H9 (cell line): ENCODE measurements around the gene S100A7. TPM values are rescaled to one million over a fixed set of nuclear protein-coding genes. Genes with fewer than 3 reads are reported as not detected.

Experiments used
- DNase-seq: peaks from one replicate; pipeline ENCODE4 v3.0.0-alpha.2; 2017
- H2AFZ ChIP-seq: one replicate; pipeline ENCODE4 v1.6.1; 2013; ENCODE audit warnings: mild to moderate bottlenecking, low read length, control low read depth, moderate library complexity
- H2AK5ac ChIP-seq: 2 replicates; pipeline ENCODE4 v1.6.1; 2013; ENCODE audit warnings: low read length, control low read depth, mixed read lengths; ENCODE audit not compliant: insufficient read length
- H2BK120ac ChIP-seq: one replicate; pipeline ENCODE4 v1.6.1; 2013; ENCODE audit warnings: low read depth, mild to moderate bottlenecking, low read length, control low read depth, inconsistent platforms; ENCODE audit not compliant: poor library complexity, severe bottlenecking
- H2BK12ac ChIP-seq: 2 replicates; pipeline ENCODE4 v1.6.1; 2013; ENCODE audit warnings: low read length, control low read depth, mixed read lengths, low read depth; ENCODE audit not compliant: insufficient read length
- H2BK15ac ChIP-seq: 2 replicates; pipeline ENCODE4 v1.6.1; 2013; ENCODE audit warnings: low read depth, low read length, control low read depth
- H2BK20ac ChIP-seq: one replicate; pipeline ENCODE4 v1.6.1; 2013; ENCODE audit warnings: low read depth, mild to moderate bottlenecking, low read length, control low read depth, inconsistent platforms; ENCODE audit not compliant: poor library complexity, severe bottlenecking
- H2BK5ac ChIP-seq: 2 replicates; pipeline ENCODE4 v1.6.1; 2013; ENCODE audit warnings: low read length, control low read depth, mixed read lengths; ENCODE audit not compliant: insufficient read length
- H3K14ac ChIP-seq: 2 replicates; pipeline ENCODE4 v1.6.1; 2013; ENCODE audit warnings: low read length, control low read depth; ENCODE audit not compliant: insufficient read depth
- H3K18ac ChIP-seq: 2 replicates; pipeline ENCODE4 v1.6.1; 2013; ENCODE audit warnings: low read depth, mild to moderate bottlenecking, mixed read lengths, low read length, control low read depth; ENCODE audit not compliant: insufficient read length
- H3K23ac ChIP-seq: 2 replicates; pipeline ENCODE4 v1.6.1; 2013; ENCODE audit warnings: low read length, control low read depth, mixed read lengths, low read depth; ENCODE audit not compliant: insufficient read length
- H3K23me2 ChIP-seq: 2 replicates; pipeline ENCODE4 v1.6.1; 2013; ENCODE audit warnings: low read depth, mild to moderate bottlenecking, mixed read lengths, low read length, control low read depth; ENCODE audit not compliant: insufficient read length, poor library complexity, severe bottlenecking
- H3K27ac ChIP-seq: 2 replicates; pipeline ENCODE4 v1.5.1; 2013; ENCODE audit warnings: low read length, control low read depth, mixed read lengths, low read depth; ENCODE audit not compliant: insufficient read length
- H3K27me3 ChIP-seq: 2 replicates; pipeline ENCODE4 v1.6.1; 2013; ENCODE audit warnings: low read length, control low read depth, inconsistent platforms; ENCODE audit not compliant: insufficient read depth
- H3K4ac ChIP-seq: 2 replicates; pipeline ENCODE4 v1.6.1; 2013; ENCODE audit warnings: low read depth, mild to moderate bottlenecking, control low read depth, inconsistent platforms, low read length, moderate library complexity
- H3K4me1 ChIP-seq: 2 replicates; pipeline ENCODE4 v1.6.1; 2013; ENCODE audit warnings: low read length, control low read depth, inconsistent platforms; ENCODE audit not compliant: insufficient read depth
- H3K4me2 ChIP-seq: 2 replicates; pipeline ENCODE4 v1.6.1; 2013; ENCODE audit warnings: low read length, control low read depth, mixed read lengths; ENCODE audit not compliant: insufficient read length, insufficient read depth
- H3K56ac ChIP-seq: 2 replicates; pipeline ENCODE4 v1.6.1; 2013; ENCODE audit warnings: low read depth, mild to moderate bottlenecking, mixed read lengths, low read length, control low read depth; ENCODE audit not compliant: insufficient read length
- H3K79me1 ChIP-seq: 2 replicates; pipeline ENCODE4 v1.6.1; 2013; ENCODE audit warnings: low read depth, mild to moderate bottlenecking, moderate library complexity, low read length, control low read depth, inconsistent platforms; ENCODE audit not compliant: insufficient read depth, poor library complexity, severe bottlenecking
- H3K79me2 ChIP-seq: 2 replicates; pipeline ENCODE4 v1.6.1; 2013; ENCODE audit warnings: low read length, control low read depth, inconsistent platforms; ENCODE audit not compliant: insufficient read depth
- H3K9ac ChIP-seq: 2 replicates; pipeline ENCODE4 v1.6.1; 2013; ENCODE audit warnings: low read length, control low read depth, mixed read lengths; ENCODE audit not compliant: insufficient read length; ENCODE audit errors: extremely low read depth
- H3K9me3 ChIP-seq: one replicate; pipeline ENCODE4 v1.6.1; 2013; ENCODE audit warnings: low read depth, low read length, inconsistent platforms; ENCODE audit not compliant: control insufficient read depth
- H3T11ph ChIP-seq: one replicate; pipeline ENCODE4 v1.6.1; 2013; ENCODE audit warnings: mild to moderate bottlenecking, low read length, control low read depth, inconsistent platforms
- H4K20me1 ChIP-seq: one replicate; pipeline ENCODE4 v1.6.1; 2013; ENCODE audit not compliant: control insufficient read depth, insufficient read length, insufficient read depth
- H4K5ac ChIP-seq: 2 replicates; pipeline ENCODE4 v1.6.1; 2013; ENCODE audit warnings: low read depth, mild to moderate bottlenecking, mixed read lengths, low read length, control low read depth; ENCODE audit not compliant: insufficient read length
- H4K8ac ChIP-seq: replicated peaks from 2 replicates; pipeline ENCODE4 v1.6.1; 2013; ENCODE audit warnings: low read length, control low read depth, mixed read lengths, low read depth; ENCODE audit not compliant: insufficient read length
- H4K91ac ChIP-seq: 2 replicates; pipeline ENCODE4 v1.6.1; 2013; ENCODE audit warnings: low read depth, mild to moderate bottlenecking, moderate library complexity, mixed read lengths, low read length, control low read depth; ENCODE audit not compliant: insufficient read length
- H3K27ac Mint-ChIP-seq, 3 experiments: 2 replicates in 2 of 3; 3 replicates in 1 of 3; pipeline ENCODE4 v1.8.0; 2020 to 2021; ENCODE audit warnings: mixed read lengths in 3 of 3, mild to moderate bottlenecking in 1 of 3, moderate library complexity in 1 of 3
- H3K27me3 Mint-ChIP-seq: 2 replicates; pipeline ENCODE4 v1.8.0; 2021; ENCODE audit warnings: low read depth, mild to moderate bottlenecking, moderate library complexity, mixed read lengths
- H3K36me3 Mint-ChIP-seq, 3 experiments: 2 replicates in 2 of 3; 3 replicates in 1 of 3; pipeline ENCODE4 v1.8.0; 2020 to 2021; ENCODE audit warnings: low read depth in 3 of 3, mixed read lengths in 3 of 3; ENCODE audit not compliant: insufficient read depth in 1 of 3
- H3K4me1 Mint-ChIP-seq, 2 experiments: 2 replicates each; pipeline ENCODE4 v1.8.0; 2020; ENCODE audit warnings: mixed read lengths in 2 of 2
- H3K4me3 Mint-ChIP-seq, 2 experiments: 2 replicates in 1 of 2; 3 replicates in 1 of 2; pipeline ENCODE4 v1.8.0; 2020 to 2021; ENCODE audit warnings: mild to moderate bottlenecking in 2 of 2, mixed read lengths in 2 of 2, moderate library complexity in 1 of 2
- H3K9me3 Mint-ChIP-seq, 2 experiments: 2 replicates in 1 of 2; 3 replicates in 1 of 2; pipeline ENCODE4 v1.8.0; 2020; ENCODE audit warnings: mild to moderate bottlenecking in 2 of 2, mixed read lengths in 2 of 2, moderate library complexity in 1 of 2
- WGBS: extraction: QIAGEN DNeasy Blood & Tissue Kit; methylation state at CpG from one replicate; pipeline ENCODE4 v1.1.7; 2013; ENCODE audit warnings: missing lambda C conversion rate, low lambda C conversion rate, mixed read lengths; ENCODE audit not compliant: insufficient read length; ENCODE audit errors: extremely low coverage; 5-methylcytosine and 5-hydroxymethylcytosine counted together
- total RNA-seq: library from RNA; stranded (reverse); gene quantifications from 2 replicates; pipeline ENCODE4 v1.2.1, GENCODE V29; 2021
- TF ChIP-seq, protein P1 (sequence below): fragments of 200-600 bp; sonication (generic); conservative IDR thresholded peaks from 3 replicates; pipeline ENCODE4 v1.8.0; 2021; ENCODE audit warnings: antibody characterized with exemption, mild to moderate bottlenecking

The S100A7 gene
- total RNA-seq, 1 experiment from 2014 or later, result not detected

DNA sequence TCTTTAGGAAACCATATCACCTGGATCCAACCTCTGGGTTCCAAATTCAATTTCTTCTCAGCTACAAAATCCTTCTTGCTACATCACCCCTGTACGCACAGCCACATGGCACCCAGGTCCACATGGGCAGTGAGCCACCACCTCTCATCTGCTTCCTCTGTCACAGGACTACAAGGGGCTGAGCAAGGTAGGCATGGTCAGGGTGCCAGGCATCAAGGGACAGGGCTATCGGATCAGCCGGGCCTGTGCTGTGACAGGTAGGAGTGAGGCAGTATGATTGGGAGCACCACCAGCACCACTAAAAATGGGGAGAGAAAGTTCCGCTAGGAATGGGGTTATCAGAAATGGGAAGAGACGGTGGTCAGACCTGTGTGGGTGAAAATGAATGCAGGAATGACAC lies 45.9 kb upstream of the S100A7 start:
- H3K4me2 ChIP-seq, result no peak overlapping the region

More for the DNA sequence above, 45.9 kb upstream of the S100A7 start:
- Mint-ChIP-seq H3K36me3 (no peaks in the 10 kb centered on the region), H3K27me3 (peaks cover 14% of the 10 kb centered on the region), H3K27ac (no peak overlapping the region), H3K4me3 (no peak overlapping the region), H3K9me3 (no peaks in the 10 kb centered on the region), H3K4me1 (peaks cover 4 to 9% of the 10 kb centered on the region in 2 experiments; a peak in 3 of 4 replicates)
- H3K9ac ChIP-seq, result no peak overlapping the region
- H3K79me1 ChIP-seq, result no peaks in the 10 kb centered on the region
- H2BK20ac ChIP-seq, result no peak overlapping the region
- no peak overlapping the region for H3K27ac ChIP-seq
- TF ChIP-seq, protein P1, sequence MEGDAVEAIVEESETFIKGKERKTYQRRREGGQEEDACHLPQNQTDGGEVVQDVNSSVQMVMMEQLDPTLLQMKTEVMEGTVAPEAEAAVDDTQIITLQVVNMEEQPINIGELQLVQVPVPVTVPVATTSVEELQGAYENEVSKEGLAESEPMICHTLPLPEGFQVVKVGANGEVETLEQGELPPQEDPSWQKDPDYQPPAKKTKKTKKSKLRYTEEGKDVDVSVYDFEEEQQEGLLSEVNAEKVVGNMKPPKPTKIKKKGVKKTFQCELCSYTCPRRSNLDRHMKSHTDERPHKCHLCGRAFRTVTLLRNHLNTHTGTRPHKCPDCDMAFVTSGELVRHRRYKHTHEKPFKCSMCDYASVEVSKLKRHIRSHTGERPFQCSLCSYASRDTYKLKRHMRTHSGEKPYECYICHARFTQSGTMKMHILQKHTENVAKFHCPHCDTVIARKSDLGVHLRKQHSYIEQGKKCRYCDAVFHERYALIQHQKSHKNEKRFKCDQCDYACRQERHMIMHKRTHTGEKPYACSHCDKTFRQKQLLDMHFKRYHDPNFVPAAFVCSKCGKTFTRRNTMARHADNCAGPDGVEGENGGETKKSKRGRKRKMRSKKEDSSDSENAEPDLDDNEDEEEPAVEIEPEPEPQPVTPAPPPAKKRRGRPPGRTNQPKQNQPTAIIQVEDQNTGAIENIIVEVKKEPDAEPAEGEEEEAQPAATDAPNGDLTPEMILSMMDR, result no peak
- no peak overlapping the region for H2BK12ac ChIP-seq
- WGBS, result no CpG with 5 or more reads among the region's 5 CpGs
- H2BK15ac ChIP-seq, result no peak overlapping the region
- H3K27me3 ChIP-seq, result no peaks in the 10 kb centered on the region
- H4K8ac ChIP-seq, result no peak overlapping the region
- no peaks in the 10 kb centered on the region for H3K9me3 ChIP-seq
- H2BK5ac ChIP-seq, result no peak overlapping the region
- no peaks in the 10 kb centered on the region for H4K20me1 ChIP-seq
- H3K14ac ChIP-seq, result no peak overlapping the region
- H4K91ac ChIP-seq, result no peak overlapping the region
- no peak overlapping the region for H3K23ac ChIP-seq
- no peaks in the 10 kb centered on the region for H3K23me2 ChIP-seq
- no peak overlapping the region for H2AFZ ChIP-seq
- no peak overlapping the region for H3T11ph ChIP-seq
- H4K5ac ChIP-seq, result no peak overlapping the region
- H3K18ac ChIP-seq, result no peak overlapping the region
- H3K4me1 ChIP-seq, result no peaks in the 10 kb centered on the region
- H3K79me2 ChIP-seq, result no peaks in the 10 kb centered on the region
- H2BK120ac ChIP-seq, result no peak overlapping the region
- H3K56ac ChIP-seq, result no peak overlapping the region
- no peak overlapping the region for H3K4ac ChIP-seq
- no peak overlapping the region for H2AK5ac ChIP-seq
- DNase-seq, result no peak
